HG03045 (cell line): ENCODE data around the gene RPL27A.

Source experiments
- ATAC-seq: cut with Tn5 transposase; IDR thresholded peaks from one replicate; pipeline ENCODE4 v1.9.1; 2021; ENCODE audit warnings: mild to moderate bottlenecking, moderate library complexity; ENCODE audit not compliant: unreplicated experiment

RPL27A gene

DNA sequence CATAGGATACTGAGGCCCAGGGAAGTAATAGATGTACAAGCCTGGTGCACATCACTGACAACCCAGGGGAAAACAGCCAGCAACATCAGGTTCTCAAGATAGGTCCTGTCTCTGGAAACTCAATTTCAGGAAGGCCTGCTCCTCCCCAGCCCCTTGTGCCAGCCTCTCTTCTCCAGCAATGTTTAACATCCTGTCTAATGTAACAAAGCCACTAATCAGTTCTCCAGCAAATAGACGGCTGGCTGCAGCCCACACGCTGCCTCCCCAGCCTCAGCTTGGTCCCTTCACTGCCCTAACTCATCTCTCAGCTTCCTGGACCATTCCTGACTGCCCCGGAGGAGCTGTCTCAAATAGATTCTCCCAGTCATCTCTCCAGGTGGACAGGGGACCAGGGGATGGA, 37.8 kb downstream of the RPL27A start:
- ATAC-seq: no peak

DNA sequence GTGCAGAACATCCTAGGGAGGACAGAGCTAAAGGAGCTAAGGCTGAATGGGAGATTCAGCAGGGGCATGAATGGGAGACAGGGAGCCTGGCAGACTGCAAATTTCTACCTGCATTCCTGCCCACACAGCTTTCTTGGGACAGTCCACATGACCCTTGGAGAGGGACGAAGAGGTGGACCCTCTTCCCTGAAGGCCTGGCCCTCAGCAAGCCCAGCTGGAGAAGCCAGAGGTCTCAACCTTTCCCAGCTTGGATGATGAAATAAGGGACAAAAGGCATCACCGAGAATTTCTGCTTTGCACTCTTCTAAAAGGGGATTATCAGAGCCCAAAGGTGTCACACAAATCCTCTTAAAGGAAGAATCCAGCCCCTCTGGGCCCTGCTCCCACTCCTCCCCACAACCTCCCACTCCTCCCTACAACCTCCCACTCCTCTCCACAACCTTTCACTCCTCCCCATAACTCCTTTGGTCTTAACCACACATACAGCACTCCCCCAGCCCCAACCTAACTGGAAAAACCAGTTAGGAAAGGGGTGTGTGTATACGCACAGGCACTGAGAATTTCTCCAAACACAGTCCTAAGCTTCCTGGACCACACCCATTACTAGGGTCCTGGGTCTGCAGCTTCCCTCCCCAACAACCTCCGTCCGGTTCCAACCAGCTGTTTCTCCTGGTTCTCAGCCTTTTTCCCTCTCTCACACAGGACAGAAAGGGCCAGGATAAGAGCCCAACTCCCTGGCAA, 38.4 kb downstream of the RPL27A start:
- no peak for ATAC-seq

DNA sequence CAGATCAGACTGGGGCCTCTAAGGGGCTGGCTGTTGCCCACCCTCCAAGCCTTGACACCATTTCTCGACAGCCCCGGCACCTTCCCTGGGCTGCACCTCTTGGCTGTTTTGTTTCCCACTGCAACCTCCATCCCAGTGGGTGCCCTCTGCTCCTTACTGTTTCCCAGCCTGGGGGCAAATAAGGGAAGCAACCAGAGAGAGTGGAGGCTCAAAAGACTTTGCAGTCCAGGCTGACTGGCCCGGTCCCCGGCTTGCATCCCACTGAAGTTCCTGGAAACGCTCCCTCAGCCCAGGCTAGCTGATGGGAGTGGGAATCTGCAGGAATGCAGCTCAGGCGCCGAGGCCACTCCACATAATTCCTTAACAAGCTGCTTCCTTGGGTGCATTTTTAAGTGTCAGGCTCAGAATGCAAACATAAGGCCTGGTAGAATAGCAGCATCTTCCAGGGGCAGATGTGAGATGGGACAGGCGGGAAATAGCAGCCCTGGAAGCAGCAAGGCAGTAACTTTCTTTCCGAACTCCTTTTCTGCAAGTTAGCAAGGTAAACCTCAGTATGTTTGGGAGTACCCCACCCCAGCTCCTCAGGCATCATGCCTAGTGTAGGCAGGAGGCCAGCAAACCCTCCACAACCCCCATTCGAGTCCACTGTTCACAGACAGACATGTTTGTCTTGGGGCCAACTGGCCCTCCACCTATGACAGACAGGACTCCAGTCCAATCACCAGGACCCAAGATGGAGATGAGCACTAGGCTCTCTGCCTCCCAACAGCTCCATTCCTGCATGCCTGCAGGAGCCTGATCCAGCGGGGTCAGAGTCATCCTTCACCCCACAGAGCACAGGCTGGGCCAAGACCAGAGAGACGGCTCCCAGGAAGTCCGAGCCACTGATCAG, 39.3 kb downstream of the RPL27A start:
- no peak for ATAC-seq

DNA sequence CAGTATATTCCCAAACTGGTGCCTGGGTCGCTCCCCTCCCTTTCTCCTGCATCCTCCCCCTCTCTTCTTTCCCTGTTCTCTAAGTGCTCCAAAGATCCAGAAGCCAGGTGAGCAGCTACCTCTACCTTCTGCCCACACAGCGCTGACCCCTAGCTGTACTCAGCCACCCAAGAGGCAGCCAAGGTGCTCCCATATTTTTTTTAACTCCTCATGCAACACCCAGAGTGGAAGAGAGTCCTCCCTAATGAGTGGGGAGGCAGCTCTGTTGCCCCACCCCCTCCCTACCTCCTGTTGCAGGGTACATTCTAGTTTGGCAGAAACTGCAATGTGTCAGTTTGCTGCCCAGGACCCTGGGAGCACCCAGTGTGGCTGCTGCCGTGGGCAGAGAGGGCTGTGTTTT, 40.2 kb downstream of the RPL27A start:
- no peak for ATAC-seq

DNA sequence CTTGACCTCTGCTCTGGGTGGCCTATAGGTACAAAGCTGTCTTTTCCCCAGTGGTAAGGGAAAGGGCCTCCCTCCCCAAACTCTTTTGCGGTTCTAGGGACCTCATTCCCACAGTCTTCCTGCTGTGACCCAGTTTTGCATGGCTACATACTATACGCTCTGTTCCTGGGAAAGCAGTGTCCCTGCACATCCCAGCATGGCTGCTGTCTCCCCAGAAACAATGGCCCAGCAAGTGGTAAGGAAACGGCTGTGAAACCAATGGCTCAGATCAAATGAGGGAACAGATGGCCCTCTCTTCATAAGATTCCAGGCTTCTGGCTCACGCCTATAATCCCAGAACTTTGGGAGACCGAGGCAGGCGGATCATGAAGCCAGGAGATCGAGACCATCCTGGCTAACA, 41.1 kb downstream of the RPL27A start:
- ATAC-seq: no peak

DNA sequence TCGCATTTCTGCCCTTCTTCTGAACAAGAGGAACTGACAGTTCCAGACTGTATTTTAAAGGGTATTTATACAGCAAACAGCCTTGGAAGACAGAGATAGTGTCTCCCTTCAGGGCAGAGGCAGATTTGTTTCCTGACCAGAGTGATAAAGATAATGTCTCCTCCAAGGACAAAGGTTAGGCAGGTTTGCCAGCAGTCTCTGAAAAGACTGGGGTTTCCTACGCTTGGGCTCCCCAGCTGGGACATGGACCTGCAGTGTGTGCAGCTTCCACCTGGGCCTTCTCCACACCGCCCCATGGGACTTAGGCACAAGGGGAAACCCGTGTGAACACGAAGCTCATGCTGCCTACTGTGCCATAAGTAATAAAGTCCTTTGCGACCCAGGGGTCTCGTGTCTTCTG, 42.1 kb downstream of the RPL27A start:
- no peak for ATAC-seq

DNA sequence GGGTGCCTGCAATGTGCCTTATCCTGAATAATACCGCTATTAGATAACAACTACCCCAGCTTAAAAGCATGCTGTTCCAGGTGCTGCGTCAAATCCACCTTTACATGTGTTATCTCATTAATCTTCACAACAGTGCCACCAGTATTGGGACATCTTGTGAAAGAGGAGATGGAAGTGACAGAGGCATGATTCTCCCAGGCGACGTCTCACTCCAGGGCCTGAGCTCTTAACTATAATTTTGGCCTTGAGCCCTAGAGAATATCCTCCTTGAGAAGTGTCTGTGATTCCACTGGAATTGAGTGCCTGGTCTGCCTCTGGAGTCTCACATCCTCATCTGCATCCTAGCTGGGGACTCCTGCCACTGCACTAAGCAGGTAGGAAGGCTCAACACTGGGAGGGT, 43.8 kb downstream of the RPL27A start:
- no peak for ATAC-seq

DNA sequence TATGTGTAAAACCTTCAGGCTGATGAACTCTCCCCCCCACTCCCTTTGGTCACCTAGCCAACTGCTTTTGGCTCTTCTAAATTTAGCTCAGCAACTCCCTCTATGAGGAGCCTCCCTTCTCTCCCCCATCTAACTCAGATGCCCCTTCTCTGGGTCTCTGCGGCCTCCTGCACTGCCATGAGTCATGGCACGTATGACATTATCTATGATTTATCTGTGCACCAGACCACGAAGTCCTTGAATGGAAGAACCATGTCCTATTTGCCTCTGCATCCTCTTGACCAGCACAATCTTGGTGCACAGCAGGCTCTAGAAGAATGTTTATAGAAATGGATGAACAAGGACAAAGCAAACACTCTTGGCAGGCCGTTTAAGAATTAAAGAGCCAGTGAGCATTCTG, 46.0 kb downstream of the RPL27A start:
- no peak for ATAC-seq

DNA sequence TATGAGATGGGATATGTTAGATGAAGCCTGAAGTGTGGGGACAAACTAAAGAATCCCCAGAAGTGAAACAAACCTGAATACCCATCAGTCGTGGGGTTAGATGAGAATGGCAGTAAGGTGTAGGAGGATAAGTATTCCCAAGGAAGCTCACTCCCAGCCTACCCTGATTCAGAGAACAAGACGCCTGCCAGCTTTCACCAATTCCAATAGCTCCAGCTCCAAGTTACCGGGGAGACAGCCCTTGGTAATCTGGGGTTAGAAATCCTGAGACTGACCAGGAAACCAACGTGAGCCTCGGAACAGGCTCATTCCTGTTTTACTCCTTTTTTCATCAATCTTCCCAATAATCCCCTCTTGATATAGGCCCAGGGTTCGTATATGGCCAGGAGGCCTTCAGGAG, 46.5 kb downstream of the RPL27A start:
- no peak for ATAC-seq

DNA sequence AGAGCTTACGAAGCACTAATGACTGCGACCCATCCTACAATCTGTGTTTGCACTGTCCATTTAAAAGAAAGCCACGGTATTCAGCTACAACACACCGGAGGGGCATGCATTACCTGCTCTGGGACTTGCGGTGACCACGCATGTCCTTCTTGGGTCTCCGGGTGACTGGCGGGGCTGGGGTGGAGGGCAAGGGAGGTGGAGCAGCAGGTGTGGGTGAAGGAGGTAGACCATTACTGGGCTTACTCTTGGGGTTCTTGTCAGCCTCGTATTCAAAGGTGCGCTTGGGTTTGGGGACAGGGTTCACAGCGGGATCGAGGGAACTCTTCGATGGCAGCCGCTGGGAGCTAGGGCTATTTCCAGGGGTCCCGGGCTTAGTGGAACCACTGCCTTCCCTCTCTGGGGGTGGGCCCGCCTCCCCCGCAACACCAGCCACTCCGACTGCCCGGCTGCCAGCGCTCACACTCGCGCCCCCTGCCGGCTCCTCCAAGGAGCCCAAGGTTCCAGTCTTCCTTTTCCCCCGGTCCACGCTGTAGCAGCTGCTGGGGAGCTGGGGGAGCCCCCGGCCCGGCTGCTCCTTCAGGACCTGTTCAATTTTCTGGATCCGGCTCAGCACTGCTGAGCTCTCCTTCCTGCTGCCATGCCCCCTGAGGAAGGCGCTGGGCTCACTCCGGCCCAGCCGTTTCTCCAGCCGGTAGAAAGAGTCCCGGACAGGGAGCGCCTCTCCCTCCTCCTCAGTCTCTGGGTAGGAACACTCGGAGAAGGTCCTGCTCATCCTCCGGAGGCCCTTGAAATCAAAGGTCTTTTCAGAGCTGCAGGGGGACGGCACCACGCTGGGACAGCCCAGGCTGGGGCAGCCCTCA, 47.5 kb downstream of the RPL27A start:
- no peak for ATAC-seq

DNA sequence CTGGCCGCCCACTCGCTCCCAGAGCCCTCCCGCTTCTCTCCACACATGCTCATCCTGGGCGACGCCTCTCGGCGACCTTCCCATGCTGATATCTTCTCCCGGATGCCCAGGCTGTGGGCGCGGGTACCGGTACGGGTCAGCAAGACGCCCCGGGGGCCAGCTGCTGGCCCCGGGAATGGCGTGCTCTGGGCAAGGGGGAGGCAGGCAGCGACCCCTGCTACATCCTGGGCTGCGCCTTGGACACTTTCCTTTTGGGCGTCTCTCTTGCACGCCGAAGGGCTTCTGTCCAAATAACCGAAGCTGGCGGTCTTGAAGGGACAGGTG, 48.1 kb downstream of the RPL27A start:
- no peak for ATAC-seq

DNA sequence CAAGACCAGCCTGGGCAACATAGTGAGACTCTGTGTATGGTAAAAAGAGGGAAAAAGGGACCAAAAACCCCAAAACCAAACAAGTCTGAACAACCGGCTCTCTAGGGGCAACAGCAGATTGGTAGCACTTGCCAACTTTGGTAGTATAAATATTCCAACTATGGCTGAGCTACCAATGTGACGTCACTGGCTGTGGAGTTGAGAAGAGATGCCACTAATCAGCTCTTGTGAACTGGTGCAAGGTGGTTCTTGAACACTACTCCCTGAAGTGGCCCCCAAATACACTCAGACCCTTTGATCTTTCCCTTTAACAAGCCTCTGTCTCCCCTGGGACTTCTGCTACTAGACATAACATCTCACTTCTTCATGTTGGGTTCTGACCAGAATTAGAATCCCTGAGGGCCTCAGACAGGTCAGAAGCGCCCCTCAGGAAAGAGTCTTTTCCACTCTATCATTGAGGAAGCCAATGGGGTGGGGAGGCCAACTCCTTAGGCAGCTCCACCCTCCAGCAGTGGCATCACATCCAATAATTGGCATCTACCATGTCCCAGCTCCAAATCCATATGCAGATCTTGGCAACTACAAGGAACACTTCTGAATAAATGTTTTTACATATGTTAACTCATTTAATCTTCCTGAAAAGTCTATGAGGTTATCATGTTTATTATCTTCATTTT, 49.2 kb downstream of the RPL27A start:
- no peak for ATAC-seq

DNA sequence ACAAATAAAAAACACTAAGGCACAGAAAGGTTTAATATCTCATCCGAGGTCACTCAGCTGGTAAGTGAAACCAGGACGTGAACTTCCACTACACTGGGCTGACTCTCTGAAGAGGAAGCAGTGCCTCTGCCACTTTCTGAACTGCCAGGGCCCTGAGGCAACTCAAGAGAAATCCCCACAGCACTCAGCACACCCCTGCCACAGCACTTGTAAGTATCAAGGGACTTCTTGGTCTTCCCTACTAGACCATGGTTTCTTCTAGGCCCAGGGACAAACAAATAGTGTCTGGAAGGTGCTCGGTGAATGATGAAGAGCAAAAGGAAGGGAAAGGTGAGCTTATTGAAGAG, 49.7 kb downstream of the RPL27A start:
- ATAC-seq: no peak

DNA sequence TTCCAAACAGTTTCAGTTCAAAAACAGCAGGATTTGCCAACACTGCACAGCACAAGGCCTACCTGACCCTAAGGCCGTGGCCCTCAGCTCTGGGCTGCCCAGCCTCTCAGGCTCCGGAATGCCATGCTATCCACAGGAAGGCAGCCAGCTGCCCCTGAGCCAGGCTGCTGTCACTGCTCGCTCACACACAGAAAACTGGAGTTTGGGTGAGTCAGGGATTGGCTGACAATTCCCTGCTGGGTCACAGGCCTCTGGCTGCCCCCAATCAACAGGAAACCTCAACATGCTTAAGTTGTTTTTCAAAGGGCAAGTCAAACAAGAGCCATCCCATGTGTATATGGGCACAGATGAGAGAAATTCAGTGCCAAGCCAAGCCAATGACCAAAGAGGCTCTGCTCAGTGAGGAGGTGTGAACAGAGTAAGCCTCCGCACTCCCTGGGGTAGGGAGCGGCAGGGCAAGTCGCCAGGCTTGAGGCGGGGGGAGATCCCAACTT, 50.2 kb downstream of the RPL27A start:
- no peak for ATAC-seq

DNA sequence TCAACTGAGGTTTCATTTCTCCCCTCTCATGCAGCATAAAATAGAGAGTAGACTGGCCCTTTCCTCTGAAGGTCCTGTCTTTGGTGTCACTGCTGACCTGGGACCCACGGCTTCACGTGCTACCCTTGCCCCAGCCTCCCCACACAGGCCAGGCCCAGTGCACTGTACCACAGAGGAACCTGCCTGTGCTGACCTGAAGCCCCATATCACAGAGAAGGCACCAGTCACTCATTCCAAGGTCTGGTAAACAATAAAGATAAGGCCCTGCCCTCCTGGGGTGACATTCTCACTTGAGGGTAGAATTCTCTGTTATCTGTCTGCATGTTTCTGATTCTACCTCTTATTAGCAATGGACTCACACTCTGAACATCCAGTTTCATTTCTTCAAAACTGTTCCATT, 51.3 kb downstream of the RPL27A start:
- ATAC-seq: no peak

DNA sequence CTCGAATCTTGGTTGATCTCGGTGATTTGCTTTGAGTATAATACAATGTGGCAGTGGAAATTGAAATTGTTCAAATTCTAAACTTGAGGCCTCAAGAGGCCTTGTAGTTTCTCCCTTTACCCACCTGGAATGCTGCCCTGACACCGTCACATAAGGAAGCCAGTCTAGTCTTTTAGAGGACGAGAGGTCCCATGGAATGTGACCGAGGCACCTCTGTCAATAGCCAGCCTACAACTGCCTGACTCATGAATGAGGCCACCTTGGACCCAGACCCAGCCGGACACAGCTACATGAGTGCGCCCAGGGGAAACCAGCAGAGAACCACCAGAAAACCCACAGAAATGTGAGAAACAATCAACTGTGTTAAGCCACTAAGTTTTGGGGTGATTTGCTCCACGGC, 52.5 kb downstream of the RPL27A start:
- ATAC-seq: no peak

DNA sequence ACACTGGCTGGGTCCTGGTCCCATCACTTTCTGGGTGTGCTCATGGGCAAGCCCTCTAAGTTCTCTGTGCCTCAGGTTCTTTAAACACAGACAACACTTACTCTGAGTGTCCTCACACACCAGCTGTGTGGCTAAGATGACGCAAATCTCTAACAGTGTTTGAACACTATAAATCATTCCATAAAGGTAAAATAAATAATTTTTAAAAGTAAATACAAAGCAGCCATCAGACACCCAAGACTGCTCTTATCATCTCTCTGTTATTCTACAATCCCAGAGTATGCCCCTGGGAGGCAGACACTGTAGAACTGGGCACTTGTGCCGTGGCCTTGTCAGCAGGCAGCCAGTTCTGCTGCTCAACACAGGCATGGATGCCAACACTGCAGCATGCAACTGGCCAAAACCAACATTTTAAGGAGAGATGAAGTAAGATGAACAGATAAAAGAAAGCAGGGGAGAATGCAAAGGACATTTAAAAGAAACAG, 56.8 kb downstream of the RPL27A start:
- no peak for ATAC-seq
